VCaP (cell line): ENCODE data around the gene FERMT2.
"Not testable (repeated sequence)": the region's sequence is repeated elsewhere in the genome, so short reads cannot be mapped to it uniquely, and the experiment has no call there.

Source experiments
- H3K27ac ChIP-seq: fragments of 450-650 bp; 2 replicates; pipeline ENCODE4 v1.5.1; 2017
- TF ChIP-seq, protein P1 (sequence below): fragments of 450-650 bp; conservative IDR thresholded peaks from 2 replicates; pipeline ENCODE4 v1.5.1; 2017; ENCODE audit warnings: mild to moderate bottlenecking, moderate library complexity

Gene FERMT2

DNA sequence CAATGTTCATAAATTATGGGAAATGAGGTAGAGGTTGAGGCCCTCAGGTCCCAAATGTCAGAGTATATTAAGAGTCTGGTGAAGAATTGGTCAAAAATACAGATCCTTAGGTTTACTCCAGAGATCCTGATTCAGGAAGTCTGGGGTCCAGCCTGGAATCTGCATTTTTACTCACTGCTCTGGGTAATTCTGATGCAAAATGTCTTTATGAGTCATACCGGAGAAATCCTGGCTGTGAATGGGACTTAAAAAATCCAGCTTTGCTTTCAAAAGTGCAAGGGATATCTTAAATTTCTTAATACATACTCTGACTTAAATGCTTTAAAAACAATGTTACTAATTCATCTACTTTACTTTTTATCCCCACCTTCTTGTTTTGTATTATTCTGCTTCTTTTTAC lies 74.5 kb downstream of the FERMT2 start:
- H3K27ac ChIP-seq, result no peak overlapping the region
- TF ChIP-seq, protein P1, sequence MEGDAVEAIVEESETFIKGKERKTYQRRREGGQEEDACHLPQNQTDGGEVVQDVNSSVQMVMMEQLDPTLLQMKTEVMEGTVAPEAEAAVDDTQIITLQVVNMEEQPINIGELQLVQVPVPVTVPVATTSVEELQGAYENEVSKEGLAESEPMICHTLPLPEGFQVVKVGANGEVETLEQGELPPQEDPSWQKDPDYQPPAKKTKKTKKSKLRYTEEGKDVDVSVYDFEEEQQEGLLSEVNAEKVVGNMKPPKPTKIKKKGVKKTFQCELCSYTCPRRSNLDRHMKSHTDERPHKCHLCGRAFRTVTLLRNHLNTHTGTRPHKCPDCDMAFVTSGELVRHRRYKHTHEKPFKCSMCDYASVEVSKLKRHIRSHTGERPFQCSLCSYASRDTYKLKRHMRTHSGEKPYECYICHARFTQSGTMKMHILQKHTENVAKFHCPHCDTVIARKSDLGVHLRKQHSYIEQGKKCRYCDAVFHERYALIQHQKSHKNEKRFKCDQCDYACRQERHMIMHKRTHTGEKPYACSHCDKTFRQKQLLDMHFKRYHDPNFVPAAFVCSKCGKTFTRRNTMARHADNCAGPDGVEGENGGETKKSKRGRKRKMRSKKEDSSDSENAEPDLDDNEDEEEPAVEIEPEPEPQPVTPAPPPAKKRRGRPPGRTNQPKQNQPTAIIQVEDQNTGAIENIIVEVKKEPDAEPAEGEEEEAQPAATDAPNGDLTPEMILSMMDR, result no peak

DNA sequence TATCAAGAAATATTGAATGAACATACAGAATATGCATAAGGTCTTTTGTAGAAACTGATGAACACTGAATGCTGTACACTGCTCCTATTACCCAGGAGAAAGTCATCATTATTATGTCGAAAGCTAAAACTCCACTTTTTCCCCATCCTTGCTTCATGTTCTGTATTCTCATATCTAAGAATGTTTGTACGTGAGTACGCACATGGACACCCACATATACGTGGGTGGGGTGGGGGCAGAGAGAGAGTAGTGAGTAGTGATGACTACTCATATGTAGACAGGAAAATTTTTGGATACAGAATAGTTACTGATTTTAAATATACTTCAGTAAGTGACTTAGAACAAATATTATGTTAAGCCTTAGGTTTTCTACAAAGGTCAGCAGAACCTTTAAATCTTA lies 75.1 kb downstream of the FERMT2 start:
- H3K27ac ChIP-seq, result no peak overlapping the region
- TF ChIP-seq, protein P1, result no peak

DNA sequence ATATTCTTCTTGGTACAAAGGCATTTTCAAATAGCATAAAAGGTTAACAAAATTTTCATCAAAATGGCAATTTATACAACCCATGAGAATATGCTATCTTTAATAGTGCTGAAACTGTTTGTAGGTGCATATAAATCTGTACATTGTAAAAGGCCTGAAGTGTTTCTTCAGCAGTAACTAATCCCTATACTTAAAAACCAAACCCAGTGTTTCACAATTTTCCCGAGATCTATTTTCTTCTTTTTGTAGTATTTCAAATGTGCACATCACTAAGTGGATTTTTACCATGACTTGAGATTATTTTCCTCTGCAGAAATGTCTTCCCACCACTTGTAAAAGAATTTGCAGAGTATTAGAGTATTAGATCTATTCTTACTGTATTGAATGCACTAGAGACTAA lies 76.5 kb downstream of the FERMT2 start:
- H3K27ac ChIP-seq, result no peak overlapping the region
- TF ChIP-seq, protein P1, result no peak

DNA sequence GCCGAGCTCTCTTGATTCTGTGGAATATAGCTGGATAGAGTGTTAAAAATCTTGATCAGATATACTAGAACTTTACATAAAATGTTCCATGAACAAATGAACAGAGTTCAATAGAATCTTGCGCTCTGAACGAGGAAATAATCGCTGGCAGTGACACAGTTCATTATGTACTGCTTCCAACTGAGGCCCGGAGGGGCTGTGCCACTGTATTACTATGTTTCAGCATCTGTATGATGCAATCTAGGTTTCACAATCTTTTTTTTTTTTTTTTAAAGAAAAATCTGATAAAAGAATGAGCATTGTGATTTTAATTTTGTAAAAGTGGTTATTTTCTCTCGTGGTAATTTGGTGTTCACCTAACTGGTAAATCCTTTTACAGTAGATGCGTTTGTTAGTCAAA lies 77.2 kb downstream of the FERMT2 start:
- TF ChIP-seq, protein P1, result no peak
- no peak overlapping the region for H3K27ac ChIP-seq

DNA sequence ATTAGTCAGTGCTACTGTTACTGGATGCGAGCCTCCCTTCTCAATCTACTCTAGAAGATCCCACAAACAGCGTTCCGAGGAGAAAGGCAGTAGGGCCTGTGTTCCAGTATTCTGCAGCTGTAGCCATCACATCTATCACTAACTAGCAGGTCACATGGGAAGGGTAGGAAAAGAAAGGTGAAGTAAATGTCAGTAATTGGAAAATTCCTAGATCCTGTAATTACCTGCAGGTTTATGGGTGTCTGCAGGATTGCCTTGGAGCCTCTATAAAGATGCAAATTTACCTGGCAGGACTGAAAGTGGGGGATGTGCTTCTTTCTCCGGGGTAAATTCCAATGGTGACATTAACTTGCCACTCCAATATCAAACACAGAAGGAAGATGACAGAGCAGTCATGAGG lies 77.8 kb downstream of the FERMT2 start:
- TF ChIP-seq, protein P1, result no peak
- H3K27ac ChIP-seq, result no peak overlapping the region

DNA sequence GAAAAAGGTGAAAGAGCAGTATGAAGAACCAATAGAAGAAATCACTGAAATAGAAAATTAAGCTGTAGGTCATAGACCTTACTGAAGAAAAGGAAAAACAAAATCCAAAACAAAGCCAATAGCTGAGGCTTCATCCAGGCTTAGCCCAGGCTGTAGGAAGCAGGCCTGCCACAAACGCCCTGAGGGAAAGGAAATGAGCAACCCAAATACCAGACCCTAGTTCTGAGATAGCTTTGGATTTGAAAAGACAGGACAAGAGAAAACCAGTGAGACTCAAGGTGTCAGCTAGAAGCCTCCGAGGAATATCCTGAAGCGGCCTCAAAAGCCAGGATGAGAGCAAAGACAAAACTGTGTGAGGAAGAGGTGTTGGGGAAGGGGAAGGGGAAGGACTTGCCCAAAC lies 79.2 kb downstream of the FERMT2 start:
- H3K27ac ChIP-seq, result no peak overlapping the region
- TF ChIP-seq, protein P1, result no peak

DNA sequence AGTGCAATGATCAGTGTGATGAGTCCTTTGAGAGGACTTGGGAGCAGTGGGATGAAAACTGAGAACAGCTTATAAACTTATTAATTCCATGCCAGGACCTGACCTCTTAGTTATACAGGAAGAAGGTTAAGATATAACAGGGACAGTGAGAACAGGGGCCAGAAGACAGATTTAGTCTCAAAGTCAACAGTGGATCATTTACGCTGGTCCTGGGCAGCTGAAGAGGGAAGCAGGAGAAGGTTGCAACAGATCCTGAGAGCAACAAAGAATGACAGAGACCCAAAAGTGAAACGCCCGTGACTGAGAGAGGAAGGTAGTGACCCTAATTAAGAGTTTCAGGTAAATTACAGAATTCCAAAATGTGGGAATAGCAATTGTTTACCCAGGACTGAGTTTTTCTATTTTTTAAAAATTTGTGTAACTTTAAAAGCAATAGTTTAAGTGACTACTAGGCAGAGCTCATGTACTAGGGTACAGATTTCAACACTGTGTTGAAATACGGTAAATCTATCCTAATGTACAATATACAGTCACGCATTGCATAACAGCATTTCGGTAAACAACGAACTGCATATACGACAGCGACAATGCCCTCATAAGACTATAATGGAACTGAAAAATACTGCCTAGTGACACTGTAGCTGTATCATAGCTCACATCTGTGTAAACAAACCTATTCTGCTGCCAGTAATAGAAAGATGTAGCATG lies 81.8 kb downstream of the FERMT2 start:
- TF ChIP-seq, protein P1, result no peak

DNA sequence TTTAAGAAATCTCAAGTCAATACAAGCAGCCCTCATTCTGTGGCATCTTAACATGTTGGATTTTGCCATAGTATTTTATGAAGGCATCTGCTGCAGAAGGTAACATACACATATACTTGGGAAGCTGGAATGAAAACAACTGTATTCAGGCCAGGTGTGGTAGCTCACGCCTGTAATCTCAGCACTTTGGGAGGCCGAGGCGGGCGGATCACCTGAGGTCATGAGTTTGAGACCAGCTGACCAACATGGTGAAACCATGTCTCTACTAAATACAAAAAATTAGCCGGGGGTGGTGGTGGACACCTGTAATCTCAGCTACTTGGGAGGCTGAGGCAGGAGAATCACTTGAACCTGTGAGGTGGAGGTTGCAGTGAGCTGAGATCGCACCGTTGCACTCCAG lies 86.0 kb downstream of the FERMT2 start:
- not testable (repeated sequence) for H3K27ac ChIP-seq

More for the DNA sequence above, 81.8 kb downstream of the FERMT2 start:
- H3K27ac ChIP-seq, result no peak overlapping the region
